Measurements from ENCODE around the gene PTPMT1.
A peak's percentile ranks its signal among the peaks of the same experiment; 100 is the strongest.

PTPMT1 gene

DNA sequence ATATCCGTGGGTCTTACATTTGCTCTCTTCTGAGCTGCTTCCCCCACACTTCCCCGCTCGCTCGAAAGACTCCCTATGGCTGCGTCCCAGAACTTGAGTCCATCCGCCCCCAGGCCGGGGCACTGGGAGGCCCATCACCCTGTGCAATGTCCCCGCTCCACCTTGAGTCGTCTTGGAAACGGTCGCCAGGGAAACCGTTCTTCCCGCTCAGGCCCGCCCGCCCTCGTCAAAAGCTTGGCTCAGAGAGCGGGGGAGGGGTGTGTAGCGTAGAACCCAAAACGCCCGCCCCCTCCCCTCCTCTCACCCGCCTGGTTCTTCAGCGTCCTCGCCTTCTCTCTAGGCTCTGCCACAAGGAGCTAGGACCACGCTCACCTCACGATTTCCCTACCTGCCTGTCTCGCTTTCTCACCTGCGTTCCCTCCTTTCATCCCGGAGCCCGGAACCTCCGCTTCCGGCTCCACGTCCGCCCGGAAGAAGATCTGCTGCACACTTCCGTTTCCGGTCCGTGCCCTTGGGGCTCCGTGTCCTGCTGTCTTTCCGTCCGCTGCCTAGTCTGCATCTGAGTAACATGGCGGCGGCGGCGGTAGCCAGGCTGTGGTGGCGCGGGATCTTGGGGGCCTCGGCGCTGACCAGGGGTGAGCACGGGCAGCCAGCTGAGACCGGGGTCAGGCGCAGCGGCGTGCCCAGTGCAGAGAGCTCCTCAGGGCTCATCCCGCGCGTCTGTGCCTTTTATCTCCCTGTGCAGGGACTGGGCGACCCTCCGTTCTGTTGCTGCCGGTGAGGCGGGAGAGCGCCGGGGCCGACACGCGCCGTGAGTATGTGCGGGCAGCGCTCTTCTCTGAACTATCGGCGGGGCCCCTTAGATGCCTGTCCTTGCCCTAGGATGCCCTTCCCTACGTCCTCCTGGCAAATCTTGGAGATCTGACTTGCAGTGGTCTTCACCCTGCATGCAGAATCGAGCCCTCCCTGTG lies 13.4 kb downstream of the PTPMT1 start, which contains the start of the genes KBTBD4 and NDUFS3:
Gene KBTBD4, minus strand, starts transcription at position 447 of the 971 bp plus-strand sequence. Its CDS starts 19 bp downstream, at position 428.
Gene NDUFS3, plus strand, starts transcription at position 551 of the 971 bp plus-strand sequence. Its CDS starts 18 bp downstream, at position 569.
- DNase-seq (ENCODE audit: low read depth in 2 of 2), result peak; percentile 74 to 79

GRCh38 chr11:47583844-47584243 lies 18.4 kb downstream of the PTPMT1 start:
- no peak for DNase-seq (ENCODE audit: low read depth in 2 of 2)

DNA sequence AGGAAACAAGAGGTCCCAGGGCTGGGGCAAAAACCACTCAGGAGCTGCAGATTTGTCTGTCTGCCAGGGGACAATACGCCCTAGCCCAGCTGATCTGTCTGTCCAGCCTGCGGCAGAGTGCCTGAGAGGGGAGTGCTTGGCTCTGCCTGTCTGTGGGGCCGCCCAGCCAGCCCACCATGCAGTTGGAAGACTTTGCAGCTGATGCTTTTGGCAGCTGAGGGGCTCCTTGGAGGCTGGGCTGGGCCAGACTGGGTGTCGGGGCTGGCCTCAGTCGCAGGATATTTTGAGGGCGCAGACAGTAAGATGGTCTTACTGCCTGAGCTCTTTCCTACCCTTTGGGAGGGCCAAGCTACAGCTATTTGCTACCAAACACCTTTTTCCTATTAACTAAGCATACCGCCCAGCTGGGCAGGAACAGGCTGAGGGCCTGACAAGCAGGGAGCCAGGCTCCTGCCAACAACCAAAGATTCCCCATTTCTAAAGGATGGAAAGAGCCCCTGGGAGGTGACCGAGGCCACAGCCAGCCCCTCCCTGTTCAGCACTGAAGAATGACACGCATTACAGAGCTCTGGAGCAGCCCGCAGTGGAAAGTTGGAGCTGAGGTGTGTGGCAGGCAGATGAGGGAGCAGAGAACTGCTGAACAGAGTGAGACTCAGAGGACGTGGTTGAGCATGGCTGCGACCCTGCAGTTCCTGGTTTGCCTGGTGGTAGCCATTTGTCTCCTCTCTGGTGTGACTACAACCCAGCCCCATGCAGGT lies 20.9 kb downstream of the PTPMT1 start, which contains the start of gene FAM180B:
Gene FAM180B, plus strand, starts transcription at position 581 of the 758 bp plus-strand sequence. Its CDS starts 91 bp downstream, at position 672.
- no peak for DNase-seq (ENCODE audit: low read depth in 2 of 2)

GRCh38 chr11:47587039-47587716 lies 21.8 kb downstream of the PTPMT1 start:
- DNase-seq (ENCODE audit: low read depth in 2 of 2), result no peak

GRCh38 chr11:47587723-47588326 lies 22.4 kb downstream of the PTPMT1 start:
- no peak for DNase-seq (ENCODE audit: low read depth in 2 of 2)

GRCh38 chr11:47589118-47589517 lies 23.7 kb downstream of the PTPMT1 start:
- no peak for DNase-seq (ENCODE audit: low read depth in 2 of 2)

DNA sequence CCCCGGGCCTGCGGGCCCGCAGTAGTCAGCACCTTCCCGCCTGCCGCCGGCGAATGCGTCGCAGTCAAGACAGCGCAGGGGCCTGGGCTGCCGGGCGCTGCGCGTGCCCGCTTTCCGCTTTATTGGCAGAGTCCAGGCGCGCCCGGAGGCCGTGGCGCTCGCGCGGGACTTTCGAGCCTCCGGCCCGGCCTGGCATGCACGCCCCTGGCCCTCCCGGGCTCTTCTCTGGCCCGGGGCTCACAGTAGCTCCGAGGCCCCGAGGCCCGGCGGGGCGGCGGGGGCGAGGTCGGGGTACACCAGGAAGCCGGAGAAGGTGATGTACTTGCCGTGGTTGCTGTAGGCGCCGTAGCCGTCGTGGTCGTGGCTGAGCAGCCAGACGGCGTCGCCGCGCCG lies 24.2 kb downstream of the PTPMT1 start:
- DNase-seq (ENCODE audit: low read depth in 2 of 2), result no peak

DNA sequence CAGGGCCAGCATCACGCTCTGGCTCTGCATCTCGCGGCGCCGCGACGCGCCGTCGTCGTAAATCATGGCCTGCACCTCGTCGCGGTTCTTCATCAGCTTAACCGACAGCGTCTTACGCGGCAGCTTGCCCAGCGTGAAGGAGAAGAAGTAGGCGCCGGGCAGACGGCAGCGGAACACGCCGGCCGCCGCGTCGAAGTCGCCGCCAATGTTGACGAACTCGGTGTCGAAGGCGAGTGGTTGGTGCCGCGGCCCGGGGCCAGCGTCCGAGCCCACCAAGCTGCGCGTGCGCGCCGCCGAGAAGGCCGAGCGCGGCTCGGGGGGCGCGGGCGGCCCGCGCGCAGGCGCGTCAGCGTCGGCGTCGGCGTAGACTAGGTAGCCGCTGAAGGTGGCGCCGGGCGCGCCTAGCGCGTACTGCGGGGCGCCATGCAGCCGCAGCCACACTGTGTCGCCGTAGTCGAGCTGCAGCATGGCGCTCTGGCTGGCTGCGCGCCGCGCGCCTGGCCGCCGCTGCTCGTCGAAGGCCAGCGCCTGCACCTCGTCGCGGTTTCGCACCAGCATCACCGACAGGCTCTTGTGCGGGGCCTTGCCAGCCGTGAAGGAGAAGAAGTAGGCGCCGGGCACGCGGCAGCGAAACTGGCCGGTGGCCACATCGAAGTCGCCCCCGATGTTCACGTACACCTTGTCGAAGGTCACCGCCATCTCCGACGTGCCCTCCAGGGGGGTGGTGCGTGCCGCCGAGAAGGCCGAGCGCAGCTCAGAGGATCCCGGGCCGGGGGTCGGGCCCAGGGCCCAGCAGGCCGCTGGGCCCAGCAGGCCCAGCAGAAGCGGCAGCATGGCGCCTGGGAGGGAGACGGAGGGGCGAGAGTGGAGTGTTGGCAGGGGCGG lies 24.8 kb downstream of the PTPMT1 start:
- no peak for DNase-seq (ENCODE audit: low read depth in 2 of 2)

DNA sequence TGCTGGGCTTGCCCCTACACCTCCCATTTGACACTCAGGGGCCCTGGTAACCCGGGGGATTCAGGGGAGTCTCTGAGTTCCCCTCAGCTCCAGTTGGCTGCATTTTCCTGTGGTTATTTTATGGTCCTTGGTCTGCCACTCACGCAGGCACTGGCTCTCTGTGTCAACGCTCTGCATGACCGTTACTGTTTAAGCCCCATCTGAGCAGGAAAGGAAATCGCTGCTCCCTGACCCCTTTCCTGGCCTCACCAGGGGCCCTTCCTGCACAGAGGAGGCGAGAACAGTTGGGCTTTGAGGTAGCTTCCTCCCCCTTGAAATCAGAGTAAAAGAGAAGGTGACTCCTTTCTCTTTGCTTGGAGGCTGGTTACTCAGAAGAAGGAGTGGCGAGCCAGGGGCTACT lies 26.4 kb downstream of the PTPMT1 start:
- DNase-seq (ENCODE audit: low read depth in 2 of 2), result no peak

GRCh38 chr11:47592251-47592650 lies 26.9 kb downstream of the PTPMT1 start:
- DNase-seq (ENCODE audit: low read depth in 2 of 2), result no peak

DNA sequence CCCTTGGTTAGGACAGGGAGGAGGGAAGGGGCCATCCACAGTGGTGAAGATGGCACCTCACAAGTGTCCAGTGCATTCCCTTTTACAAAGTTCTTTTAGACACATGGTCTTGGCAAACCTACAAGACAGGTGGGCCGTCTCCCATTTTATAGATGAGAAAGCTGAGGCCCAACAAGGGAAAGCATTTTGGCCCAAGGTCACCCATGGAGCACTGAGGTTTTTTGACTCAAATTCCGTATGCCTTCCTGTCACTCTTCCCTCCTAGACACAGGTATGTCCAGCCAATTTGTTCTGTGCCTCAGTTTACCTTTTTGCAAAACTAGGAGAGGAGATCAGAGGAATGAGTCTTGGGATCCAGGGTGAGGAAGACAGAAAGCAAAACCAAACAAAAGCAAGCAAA lies 27.6 kb downstream of the PTPMT1 start:
- no peak for DNase-seq (ENCODE audit: low read depth in 2 of 2)

- DNase-seq (ENCODE audit: low read depth in 2 of 2), result no peak
Measured at GRCh38 chr11:47593492-47593933, 28.1 kb downstream of the PTPMT1 start.

- no peak for DNase-seq (ENCODE audit: low read depth in 2 of 2)
Measured at GRCh38 chr11:47593934-47594855, 28.8 kb downstream of the PTPMT1 start, which contains the start of gene C1QTNF4. Gene C1QTNF4, minus strand, starts transcription at chr11:47594411. Its CDS starts 3,601 bp downstream, at chr11:47590810.

DNA sequence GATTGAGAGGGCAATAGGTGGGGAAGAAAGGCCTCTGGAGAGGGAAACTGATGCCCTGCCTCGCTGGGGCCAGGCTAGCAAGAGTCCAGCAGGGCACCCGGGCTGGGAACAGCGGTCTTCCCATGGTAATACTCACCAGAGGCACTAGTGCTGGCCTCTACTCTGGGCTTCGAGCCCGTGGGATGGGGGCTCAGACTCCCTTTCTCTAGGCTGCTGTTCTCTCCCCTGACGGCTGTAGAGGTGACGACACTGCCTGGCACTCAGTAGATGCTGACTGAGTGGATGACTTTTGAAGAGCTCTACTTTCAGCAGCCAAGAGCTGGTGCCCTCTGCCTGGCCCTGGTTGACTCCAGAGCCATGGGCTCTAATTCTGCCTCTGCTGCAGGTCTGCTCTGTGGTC lies 29.6 kb downstream of the PTPMT1 start:
- DNase-seq (ENCODE audit: low read depth in 2 of 2), result no peak

GRCh38 chr11:47595967-47596366 lies 30.6 kb downstream of the PTPMT1 start:
- no peak for DNase-seq (ENCODE audit: low read depth in 2 of 2)

DNA sequence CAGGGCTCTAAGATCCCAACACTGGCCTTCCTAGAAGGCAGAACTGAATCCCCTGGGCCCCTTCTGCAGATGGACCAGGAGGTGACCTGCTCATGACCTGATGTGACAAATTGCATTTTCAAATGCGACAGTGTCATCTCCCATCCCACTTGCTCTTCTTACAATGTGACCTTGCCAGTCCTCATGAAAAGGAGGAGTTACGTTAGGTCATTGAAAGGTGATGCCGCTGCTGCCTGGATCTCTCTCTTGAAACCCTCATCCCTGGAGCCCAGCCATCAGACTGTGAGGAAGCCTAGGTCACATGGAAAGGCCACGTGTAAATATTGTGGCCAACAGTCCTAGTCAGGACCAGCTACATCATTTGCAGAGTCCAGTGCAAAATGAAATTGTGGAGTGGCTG lies 34.5 kb downstream of the PTPMT1 start:
- DNase-seq (ENCODE audit: low read depth in 2 of 2), result no peak

DNA sequence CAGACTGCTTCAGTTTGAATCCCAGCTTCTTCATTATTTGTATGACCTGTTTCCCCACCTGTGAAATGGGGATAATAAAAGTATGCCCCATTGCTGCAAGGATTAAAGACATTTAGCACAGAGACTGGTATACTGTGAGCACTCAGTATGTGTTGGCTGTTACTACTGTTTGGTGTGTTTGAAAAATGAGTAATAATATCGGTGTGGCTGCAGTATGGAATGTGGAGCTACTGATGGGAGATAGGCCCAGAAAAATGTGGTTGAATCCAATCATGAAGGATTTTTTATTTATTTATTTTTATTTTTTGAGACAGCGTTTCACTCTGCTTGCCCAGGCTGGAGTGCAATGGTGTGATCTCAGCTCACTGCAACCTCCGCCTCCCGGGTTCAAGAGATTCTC lies 37.9 kb downstream of the PTPMT1 start:
- no peak for DNase-seq (ENCODE audit: low read depth in 2 of 2)

GRCh38 chr11:47605921-47606320 lies 40.5 kb downstream of the PTPMT1 start:
- no peak for DNase-seq (ENCODE audit: low read depth in 2 of 2)

DNA sequence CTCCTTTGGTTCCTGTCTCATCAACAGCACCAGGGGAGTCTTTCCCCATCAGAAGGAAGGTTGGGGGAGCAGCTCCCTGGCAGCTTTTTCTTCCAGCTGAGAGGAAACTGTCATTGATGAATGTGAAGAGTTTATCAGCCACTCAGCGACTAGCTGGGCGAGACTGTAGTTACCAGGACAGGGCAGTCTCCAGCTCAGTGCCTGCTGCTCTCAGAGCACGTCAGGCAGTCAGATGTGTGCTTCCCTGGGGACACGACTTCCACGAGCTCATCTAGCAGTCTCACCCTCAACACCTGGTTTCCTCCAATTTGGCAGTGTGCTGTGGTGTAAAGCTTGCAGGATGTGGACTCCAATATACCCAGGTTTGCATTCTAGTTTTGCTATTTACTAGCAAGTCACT lies 41.3 kb downstream of the PTPMT1 start:
- no peak for DNase-seq (ENCODE audit: low read depth in 2 of 2)

Data from stimulated activated CD8-positive, alpha-beta memory T cell treated with anti-CD3 and anti-CD28 coated beads, Interleukin-15, amount 100 ng/mL, for 48 hours (primary cell).